ENCODE data around the gene ATAD3A.
A peak's percentile ranks its signal among the peaks of the same experiment; 100 is the strongest.

The ATAD3A gene

GRCh38 chr1:1558591-1558990, 46.6 kb downstream of the ATAD3A start:
- DNase-seq, result no peak

- no peak for DNase-seq
Measured at GRCh38 chr1:1559066-1559465, 47.1 kb downstream of the ATAD3A start.

DNA sequence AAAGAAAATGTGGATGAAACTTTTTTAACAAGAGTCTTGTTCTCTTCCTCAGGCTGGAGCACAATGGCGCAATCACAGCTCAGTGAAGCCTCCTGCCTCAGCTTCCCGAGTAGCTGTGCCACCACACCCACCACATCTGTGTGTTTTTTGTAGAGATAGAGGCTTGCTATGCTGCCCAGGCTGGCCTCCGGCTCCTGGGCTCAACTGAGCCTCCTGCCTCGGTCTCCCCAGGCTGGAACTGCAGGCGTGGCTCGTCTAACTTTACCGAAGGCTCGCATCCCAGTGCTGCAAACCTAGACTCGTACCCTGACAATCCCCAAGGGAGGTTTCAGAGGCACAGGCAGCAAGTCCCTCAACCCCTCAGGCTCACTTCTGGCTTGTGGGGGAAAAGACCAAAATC, 48.2 kb downstream of the ATAD3A start:
- no peak for DNase-seq

DNA sequence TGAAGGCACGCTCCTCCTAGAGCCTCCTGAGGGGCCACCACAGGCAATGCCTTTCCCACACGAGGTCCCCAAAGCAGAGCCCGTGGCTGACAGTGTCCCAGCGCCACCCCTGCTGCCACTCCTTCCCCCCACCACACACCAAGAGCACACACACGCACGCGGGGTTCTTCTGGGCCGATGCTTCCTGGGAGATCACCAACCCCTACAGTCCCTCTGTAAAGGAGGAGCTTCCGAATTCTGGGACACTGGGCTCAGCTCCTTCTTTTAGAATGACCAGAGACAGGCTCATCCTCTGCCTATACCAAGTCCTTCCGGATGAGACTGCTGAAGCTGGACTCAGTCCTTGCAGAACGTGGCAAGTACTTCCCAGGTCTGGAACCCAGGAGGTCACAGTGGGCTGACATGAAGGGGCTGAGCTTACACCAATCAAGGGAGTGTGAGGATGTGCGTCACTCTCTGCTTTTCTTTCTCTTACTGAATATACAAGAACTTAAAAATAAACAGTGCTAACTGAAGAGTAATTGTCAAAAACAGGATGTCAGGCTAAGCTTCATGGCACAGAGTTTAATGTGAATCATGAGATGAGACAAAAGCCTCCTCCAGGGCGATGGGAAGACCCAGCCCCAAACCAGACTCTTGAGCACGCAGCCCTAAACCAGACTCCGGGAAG, 50.0 kb downstream of the ATAD3A start:
- no peak for DNase-seq

DNA sequence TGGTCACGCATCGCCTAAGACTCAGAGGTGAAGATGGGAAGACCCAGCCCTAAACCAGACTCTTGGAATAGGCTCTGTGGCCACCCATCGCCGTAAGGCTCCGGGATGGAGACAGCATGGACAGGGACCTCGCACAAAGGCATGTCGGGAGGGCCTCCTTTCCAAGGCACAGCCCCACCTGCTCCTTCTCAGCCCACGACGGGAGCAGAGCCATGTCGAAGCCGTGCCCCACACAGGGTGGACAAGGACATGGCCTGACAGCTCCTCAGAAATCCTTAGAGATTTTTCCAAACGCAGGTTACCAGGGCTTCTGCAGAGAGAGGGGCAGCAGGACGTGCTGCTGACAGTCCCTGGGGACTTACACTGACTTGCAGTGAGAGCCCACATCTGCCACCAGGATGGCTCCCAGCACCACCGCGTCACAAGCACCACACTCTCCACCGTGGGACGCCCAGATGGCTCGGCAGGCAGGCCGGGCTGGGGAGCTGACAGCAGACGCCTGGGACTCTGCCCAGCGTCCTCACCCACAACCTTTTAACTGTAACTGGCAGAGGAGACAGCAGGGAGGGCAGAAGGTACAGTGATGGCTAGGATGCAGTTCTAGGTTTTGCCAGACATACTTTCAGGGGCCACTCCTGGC, 50.7 kb downstream of the ATAD3A start:
- DNase-seq, result no peak

- no peak for DNase-seq
Measured at GRCh38 chr1:1563688-1564087, 51.7 kb downstream of the ATAD3A start.

- DNase-seq, result no peak
Measured at GRCh38 chr1:1564268-1564667, 52.3 kb downstream of the ATAD3A start.

GRCh38 chr1:1565340-1565739, 53.4 kb downstream of the ATAD3A start:
- no peak for DNase-seq

- DNase-seq, result no peak
Measured at GRCh38 chr1:1567152-1567875, 55.4 kb downstream of the ATAD3A start.

- DNase-seq, result no peak
Measured at GRCh38 chr1:1567891-1568291, 55.9 kb downstream of the ATAD3A start.

GRCh38 chr1:1569341-1569740, 57.4 kb downstream of the ATAD3A start:
- DNase-seq, result no peak

DNA sequence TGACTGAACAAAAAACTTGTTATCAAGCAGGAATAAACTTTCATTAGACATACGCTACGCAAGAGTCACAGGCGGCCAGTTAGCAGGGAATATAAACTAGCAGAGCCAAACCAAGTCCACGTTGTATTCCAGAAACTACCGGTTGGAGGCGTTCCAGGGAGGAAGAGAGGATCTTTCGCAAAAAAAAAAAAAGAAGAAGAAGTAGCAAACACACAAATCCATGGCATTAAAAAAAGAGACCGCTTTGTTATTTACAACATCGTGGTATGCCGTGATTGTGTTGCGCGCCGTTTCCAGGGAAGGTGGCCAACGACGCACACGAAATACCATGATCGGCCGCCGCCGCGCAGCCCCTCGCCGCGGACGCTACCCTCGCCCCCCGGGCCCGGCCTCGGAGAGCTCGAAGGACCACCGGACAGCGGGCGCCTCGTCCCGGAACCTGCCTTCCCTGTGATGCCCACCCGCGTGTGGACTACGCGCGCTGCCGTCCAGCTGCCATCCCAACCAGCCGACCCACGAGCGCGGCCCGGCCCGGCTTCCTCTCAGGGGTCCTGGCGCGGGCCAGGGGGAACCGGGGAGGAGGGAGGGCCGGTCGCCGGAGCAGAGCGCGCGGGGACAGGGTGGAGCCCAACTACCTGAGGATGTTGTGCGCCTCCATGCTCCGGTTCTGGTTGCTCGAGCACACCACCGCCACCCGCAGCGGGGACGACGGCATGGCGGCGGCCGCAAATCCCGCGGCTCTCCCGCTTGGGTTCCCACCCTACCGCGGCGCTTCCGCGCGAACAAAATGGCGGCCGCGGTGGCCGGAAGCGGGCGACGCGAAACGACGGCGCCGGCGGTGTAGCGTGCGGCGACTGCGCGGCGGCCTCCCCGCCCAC, 62.1 kb downstream of the ATAD3A start:
- peak; percentile 73 for DNase-seq

DNA sequence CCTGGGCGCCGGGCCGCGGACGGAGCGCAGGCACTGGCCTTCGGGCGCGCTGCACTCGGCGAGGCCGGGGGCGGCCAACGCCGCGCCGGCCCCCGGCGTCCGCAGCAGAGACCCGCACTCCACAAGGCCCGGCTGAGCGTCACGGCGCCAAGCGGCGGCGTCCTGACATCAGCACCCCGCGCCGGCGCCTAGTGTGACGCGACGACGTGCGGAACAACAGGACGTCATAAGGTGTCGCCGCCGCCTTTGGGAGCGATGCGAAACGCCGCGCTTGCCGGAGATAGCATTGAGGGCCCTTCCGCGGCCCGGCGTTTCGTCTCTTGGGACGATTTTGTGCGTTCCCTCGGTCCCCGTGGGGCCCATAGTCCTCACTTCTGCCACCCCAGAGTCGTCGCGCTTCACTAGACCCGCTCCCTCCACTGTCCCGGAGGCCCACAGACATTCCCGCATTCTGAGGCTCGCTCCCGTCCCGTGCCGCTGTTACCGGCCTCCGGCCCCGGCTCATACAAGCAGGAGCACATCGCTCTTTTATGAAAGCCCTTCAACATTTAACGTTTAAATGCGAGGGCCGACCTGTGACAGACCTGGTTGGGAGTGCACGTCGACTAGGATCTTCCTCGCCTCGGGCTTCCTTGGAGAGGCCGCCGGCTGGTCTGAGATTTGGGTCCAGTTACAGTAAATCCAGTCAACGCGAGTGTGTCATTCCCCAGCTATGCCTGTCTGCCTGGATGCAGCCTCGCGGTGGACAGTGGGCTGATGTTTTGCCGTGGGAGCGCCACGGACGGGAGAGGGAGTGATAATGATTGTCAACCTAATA, 63.0 kb downstream of the ATAD3A start, which contains the start of gene SSU72:
Gene SSU72, minus strand, starts transcription at position 143 of the 817 bp plus-strand sequence. CDS start 306 bp downstream, outside the sequence.
- peak; percentile 92 for DNase-seq

DNA sequence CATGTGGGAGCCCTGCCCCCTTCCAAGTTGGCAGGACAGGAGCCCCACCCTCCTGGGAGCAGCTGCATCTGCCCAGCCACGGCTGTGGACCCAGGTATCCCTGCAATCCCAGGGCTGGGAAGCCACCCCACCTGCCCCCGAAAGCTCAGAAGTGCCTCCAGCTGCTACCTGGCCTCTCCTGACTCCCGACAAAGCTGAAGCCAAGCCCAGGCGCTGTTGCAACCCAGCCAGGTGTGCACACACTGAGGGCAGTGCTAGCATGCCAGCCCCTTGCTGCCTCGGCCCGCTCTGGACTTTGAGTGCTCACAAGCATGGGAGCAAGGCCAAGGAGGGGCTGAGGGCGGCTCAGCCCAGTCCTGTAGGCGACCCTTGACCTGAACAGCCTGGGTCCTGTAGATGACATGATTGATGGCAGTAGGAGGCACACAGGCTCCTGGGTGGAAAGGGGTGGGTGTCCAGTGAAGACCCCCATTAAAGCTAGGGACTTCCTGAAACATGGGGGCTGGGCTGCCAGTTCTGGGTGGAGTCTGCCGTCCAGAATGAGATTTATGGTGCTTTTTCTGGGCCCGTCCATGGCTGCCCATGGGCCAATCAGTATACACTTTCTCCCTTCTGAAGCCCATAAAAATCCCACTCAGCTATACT, 65.5 kb downstream of the ATAD3A start:
- no peak for DNase-seq

GRCh38 chr1:1578371-1578940, 66.5 kb downstream of the ATAD3A start:
- DNase-seq, result no peak

GRCh38 chr1:1582585-1583346, 70.8 kb downstream of the ATAD3A start:
- DNase-seq, result no peak

GRCh38 chr1:1583347-1584010, 71.5 kb downstream of the ATAD3A start:
- DNase-seq, result no peak

Measured in CD4-positive, alpha-beta T cell treated with Interleukin-17A for 4 hours (primary cell).